H1 (cell line): Measurements from ENCODE around the gene C1QTNF1.

Experiments
- EP300 ChIP-seq, 2 experiments: IDR thresholded peaks; 1 replicate in 1 of 2; 2 replicates in 1 of 2; pipeline ENCODE4 v1.6.1; 2011 to 2012; ENCODE audit warnings: low read depth in 2 of 2, low read length in 2 of 2, mild to moderate bottlenecking in 2 of 2, borderline replicate concordance in 1 of 2, inconsistent platforms in 1 of 2, moderate library complexity in 1 of 2
- EZH2 ChIP-seq: fragments of 200-600 bp; sonication (generic); IDR thresholded peaks from 2 replicates; pipeline ENCODE4 v1.7.1; 2012; ENCODE audit warnings: low read depth, mild to moderate bottlenecking, moderate library complexity, low read length, inconsistent platforms; ENCODE audit not compliant: severe bottlenecking
- KDM5A ChIP-seq: fragments of 200-600 bp; IDR thresholded peaks from 2 replicates; pipeline ENCODE4 v1.7.1; 2012; ENCODE audit warnings: mild to moderate bottlenecking, low read length, inconsistent platforms, mixed read lengths
- SAP30 ChIP-seq: fragments of 300-600 bp; sonication (generic); IDR thresholded peaks from 2 replicates; pipeline ENCODE4 v1.7.1; 2012; ENCODE audit warnings: low read length, moderate library complexity, mild to moderate bottlenecking, inconsistent platforms; ENCODE audit not compliant: insufficient read depth, insufficient replicate concordance
- SIRT6 ChIP-seq: IDR thresholded peaks from one replicate; pipeline ENCODE4 v1.7.1; 2012; ENCODE audit warnings: low read length, inconsistent platforms
- TF ChIP-seq, protein P1 (sequence below), 3 experiments: IDR thresholded peaks; 1 replicate in 2 of 3; 2 replicates in 1 of 3; pipeline versions ENCODE4 v1.5.1 to v1.6.1; 2011; ENCODE audit warnings: low read length in 3 of 3, mild to moderate bottlenecking in 3 of 3, inconsistent platforms in 2 of 3, low read depth in 1 of 3, moderate library complexity in 1 of 3; ENCODE audit not compliant: insufficient read depth in 1 of 3; ENCODE audit errors: control extremely low read depth in 1 of 3
- TF ChIP-seq, protein P2 (sequence below): IDR thresholded peaks from 2 replicates; pipeline ENCODE4 v1.6.1; 2012; ENCODE audit warnings: inconsistent platforms

DNA sequence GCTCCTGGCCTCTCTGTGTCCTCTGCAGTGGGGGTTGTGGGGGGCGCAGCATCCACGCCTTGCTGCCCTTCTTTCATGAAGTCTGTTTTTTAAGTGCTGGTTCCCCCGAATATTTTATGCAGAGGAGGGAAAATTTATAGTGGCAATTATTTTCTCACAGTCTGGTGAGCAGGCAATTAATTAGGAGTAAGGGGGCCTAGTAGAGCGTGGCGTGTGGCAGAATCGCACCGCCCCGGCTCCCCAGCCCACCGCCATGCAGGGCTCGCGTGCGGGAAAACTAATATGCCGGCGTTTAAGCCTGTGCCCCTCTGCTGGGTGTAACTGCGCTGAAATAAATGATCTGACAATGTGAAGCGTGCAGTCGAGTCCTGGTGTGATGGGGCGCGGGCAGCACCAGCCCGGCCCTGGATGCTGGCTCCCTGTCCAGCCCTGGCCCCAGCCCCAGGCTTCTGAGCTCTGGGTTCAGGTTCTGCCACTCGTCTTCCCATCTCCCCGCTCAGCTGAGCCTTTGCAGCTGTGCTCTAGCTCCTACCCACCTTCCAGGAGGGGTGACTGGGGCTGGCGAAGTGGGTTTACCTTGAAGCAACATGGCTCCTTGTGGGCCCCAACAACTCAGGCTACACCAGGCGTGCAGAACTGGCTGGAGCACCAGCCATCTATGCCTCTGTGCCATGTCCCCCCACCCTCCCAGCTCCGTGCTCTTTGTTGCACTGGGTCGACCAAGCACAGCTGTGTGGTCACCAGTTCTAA, 64.5 kb downstream of the C1QTNF1 start:
- TF ChIP-seq SAP30 (no peak), KDM5A (no peak), EZH2 (no peak), SIRT6 (no peak), EP300 (IDR thresholded peaks at IDR 0.05; ENCODE audit: borderline replicate concordance in 1 of 2, low read depth in 2 of 2, low read length in 2 of 2) (no peak)
- TF ChIP-seq, protein P1, sequence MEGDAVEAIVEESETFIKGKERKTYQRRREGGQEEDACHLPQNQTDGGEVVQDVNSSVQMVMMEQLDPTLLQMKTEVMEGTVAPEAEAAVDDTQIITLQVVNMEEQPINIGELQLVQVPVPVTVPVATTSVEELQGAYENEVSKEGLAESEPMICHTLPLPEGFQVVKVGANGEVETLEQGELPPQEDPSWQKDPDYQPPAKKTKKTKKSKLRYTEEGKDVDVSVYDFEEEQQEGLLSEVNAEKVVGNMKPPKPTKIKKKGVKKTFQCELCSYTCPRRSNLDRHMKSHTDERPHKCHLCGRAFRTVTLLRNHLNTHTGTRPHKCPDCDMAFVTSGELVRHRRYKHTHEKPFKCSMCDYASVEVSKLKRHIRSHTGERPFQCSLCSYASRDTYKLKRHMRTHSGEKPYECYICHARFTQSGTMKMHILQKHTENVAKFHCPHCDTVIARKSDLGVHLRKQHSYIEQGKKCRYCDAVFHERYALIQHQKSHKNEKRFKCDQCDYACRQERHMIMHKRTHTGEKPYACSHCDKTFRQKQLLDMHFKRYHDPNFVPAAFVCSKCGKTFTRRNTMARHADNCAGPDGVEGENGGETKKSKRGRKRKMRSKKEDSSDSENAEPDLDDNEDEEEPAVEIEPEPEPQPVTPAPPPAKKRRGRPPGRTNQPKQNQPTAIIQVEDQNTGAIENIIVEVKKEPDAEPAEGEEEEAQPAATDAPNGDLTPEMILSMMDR (IDR thresholded peaks at IDR 0.05; ENCODE audit: control extremely low read depth in 1 of 3, insufficient read depth in 1 of 3, low read depth in 1 of 3, low read length in 3 of 3) = no peak
- TF ChIP-seq, protein P2, sequence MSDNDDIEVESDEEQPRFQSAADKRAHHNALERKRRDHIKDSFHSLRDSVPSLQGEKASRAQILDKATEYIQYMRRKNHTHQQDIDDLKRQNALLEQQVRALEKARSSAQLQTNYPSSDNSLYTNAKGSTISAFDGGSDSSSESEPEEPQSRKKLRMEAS = no peak
